Stimulated activated CD8-positive, alpha-beta memory T cell treated with anti-CD3 and anti-CD28 coated beads, Interleukin-12 subunit alpha, Interleukin-12 subunit beta, amount 100 ng/mL, for 24 hours (primary cell): Measurements from ENCODE around the gene KCNJ6.

ENCODE experiments used
- DNase-seq: peaks from one replicate; pipeline ENCODE4 v3.0.0-alpha.2; 2020; ENCODE audit errors: extremely low read depth

Gene KCNJ6

GRCh38 chr21:37865156-37865555, 51.1 kb downstream of the KCNJ6 start:
- DNase-seq: no peak

- DNase-seq: no peak
These were observed 52.4 kb downstream of the KCNJ6 start for GRCh38 chr21:37863842-37864241.

DNA sequence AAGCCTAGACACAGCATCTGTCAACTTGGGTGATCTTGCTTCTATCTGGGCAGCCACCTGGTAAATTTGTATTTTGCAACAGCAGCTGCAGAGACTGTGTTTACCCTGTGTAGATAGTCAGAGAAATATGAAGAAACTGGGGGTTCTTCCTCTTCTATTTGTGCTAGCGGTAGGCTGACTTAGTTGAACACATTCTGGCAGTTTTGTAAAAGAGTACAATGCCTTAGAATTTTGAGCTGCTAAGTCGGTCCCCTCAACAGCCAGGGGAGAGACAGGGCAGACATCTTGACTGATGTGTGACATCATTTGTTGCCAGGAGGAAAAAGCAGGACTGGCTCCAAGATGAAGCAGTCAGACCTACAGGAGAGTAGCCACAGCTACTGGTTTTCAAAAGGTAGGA, 53.7 kb downstream of the KCNJ6 start:
- DNase-seq: no peak

- DNase-seq: no peak
These were observed 54.7 kb downstream of the KCNJ6 start for GRCh38 chr21:37861561-37861960.

DNA sequence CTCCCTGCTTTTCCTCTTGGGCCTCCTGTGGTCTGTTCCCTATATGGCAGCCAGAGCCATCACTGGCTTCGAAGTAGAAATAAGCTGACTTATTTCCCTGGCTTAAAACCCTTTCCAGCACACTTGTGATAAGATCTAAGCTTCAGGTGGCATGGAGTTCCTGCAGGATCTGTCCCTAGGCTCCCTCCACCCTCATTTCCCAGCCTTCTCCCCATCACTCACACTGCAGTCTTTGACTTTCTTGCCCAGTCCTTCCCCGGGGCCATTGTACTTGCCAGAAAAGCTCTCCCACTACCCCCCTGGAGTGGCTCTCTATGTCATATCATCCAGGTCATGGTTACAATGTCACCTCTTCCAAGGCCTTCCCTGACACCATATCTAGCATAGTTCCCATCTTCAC, 55.8 kb downstream of the KCNJ6 start:
- DNase-seq: no peak

GRCh38 chr21:37855647-37856625, 60.3 kb downstream of the KCNJ6 start:
- no peak for DNase-seq

- DNase-seq: no peak
These were observed 61.0 kb downstream of the KCNJ6 start for GRCh38 chr21:37855271-37855646.

DNA sequence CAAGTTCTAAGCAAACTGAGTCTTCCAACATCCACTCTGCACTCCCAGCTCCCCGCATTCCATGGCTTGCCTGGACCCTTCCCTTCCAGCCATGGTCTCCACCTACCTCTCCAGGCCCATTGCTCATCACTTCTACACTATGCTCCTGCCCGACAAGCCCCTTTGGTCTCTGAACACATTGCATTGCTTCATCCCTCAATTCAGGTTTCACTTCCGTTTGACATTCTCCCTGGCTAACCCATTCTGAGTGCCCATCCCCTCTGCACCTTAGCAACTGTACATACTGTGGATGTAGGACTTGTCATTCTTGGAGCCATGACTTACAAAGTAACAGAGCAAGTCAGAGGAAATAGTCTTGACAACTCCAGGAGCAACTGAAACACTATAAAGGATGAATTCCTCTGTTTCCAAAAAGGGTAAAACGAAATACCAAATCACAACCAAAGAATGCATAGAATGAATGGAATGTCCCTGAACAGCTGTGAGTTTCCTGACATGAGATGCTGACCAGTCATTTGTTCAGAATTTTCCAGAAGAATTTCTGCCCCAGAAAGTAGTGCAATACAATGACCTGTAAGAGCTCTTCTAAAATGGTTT, 66.7 kb downstream of the KCNJ6 start:
- no peak for DNase-seq

DNA sequence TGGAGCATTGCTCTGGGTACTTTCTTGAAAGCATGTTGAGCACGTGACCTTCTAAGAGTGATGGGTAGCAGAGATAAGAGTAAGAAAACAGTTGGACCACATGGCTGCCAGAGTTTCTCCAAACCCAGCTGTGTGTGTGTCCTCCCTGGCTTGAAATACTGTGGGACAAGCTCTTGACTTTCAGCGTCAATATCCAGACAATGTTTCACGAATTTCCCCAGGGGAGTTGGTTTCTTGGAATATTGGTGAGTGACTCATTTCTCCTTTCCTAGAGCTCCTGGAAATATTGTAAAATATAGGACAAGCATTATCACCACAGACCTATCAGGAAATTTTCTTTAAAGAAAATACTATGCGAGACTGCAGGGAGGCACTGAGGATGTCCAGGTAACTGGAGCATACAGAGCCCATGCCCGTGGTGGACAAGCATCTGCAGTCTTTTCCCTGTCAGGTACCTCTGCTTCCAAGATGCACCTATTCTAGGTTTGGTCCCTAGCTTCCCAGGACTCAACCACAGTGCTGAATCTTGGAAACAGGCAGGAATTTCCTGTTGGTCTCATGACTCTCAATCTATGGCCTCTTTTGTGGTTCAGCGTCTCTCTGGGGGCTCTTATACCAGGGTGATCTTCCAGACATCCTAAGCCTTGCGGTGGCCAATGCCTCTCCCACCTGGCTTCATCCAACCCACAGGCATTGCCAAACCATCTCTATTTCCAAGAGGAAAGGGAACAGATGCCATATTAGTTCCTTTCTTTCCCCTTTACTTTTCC, 67.4 kb downstream of the KCNJ6 start:
- no peak for DNase-seq

- no peak for DNase-seq
These were observed 70.7 kb downstream of the KCNJ6 start for GRCh38 chr21:37845535-37845934.

DNA sequence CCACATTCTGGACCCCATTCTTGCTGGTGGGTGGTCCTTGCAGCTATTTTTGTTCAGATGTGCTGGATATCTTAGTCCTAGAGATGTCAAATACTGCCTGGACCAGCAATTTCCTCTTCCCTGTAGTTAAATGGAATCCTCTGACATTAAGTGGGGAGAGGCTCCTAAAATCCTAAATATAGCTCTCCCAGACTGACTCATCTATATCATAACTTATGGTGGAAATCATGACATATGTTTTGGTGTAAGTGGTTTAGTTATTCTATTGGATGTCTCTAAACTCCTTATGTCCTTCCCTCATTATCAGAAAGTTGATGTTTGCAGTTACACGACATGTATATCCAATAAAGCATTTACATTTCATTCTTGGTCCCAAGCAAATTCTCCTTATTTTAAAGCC, 73.1 kb downstream of the KCNJ6 start:
- no peak for DNase-seq

DNA sequence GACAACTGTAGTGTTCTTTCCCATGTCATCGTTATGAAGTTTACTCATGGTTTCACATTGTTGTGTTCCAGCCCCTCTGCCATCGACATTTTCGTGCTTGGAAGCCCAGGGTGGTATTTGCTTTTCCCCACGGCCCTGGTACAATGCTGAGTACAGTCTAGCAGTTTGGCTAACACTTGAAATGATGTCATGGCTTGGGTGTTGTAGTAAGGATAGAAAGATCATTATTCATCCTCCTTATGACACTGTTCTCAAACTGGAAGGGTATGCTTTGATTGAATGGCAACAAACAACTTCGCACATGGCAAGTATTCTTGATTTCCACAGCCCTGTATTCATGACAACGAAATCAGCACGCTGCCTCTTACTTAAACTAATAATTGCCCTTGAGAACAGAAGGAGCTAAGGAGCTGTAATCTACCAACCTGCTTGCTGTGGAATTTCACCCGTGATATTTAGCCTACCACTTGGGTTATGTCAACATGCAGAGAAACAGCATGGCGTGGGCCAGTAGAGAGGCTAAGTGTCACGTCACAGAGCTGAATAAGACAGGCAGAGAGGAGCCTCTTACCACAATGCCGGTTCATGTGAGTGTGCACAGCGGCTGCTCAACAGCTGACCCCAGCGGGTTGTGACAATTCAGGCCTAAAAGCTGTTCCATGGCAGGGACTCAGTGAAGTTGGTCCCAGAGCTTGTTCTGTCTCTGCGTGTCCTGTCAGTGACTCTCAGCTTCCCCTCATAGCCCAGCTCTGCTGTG, 73.9 kb downstream of the KCNJ6 start:
- DNase-seq: no peak

DNA sequence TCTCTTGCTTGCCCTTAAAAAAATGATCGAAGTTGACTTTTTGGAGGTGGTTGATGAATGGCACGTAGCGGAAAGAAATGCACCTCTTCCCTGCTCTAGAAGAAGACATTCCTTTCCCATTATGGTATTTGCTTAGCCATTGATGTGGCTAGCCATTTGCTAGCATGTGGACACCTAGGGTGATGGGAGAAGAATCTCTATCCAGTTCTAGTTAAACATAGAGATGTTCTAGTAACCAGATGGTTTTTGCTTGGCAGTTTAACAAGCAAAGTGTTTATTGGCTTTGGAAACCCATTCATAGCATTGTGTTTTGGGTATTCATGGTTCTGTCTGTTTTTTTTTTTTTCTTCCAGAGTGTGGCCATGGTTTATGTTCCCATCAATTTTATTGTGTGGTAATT, 78.9 kb downstream of the KCNJ6 start:
- no peak for DNase-seq

GRCh38 chr21:37835481-37835880, 80.8 kb downstream of the KCNJ6 start:
- no peak for DNase-seq

GRCh38 chr21:37833301-37833700, 83.0 kb downstream of the KCNJ6 start:
- no peak for DNase-seq

GRCh38 chr21:37829447-37829846, 86.8 kb downstream of the KCNJ6 start:
- DNase-seq: no peak

- no peak for DNase-seq
These were observed 87.3 kb downstream of the KCNJ6 start for GRCh38 chr21:37828991-37829390.

DNA sequence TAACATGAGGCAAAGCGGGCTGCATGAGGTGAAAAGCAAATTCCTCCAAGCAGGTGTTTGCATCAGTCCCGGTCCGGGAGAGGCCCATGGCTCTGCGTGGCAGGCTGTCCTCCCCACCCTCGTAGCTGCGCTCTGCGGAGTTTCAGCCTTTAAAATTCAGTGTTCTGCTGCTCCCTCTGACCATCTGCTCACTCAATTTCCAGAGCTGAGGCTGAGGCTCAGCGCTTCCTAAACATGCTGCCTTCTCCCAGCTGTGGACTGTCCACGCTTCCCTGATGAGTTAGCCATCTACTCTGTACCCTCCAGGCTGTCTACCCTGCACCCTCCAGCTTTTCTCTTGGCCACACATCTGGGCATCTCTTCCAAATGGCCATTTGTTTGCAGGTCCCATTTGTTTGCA, 87.7 kb downstream of the KCNJ6 start:
- DNase-seq: no peak

GRCh38 chr21:37827913-37828312, 88.3 kb downstream of the KCNJ6 start:
- DNase-seq: no peak

- no peak for DNase-seq
These were observed 94.3 kb downstream of the KCNJ6 start for GRCh38 chr21:37821786-37822450.

GRCh38 chr21:37821092-37821491, 95.2 kb downstream of the KCNJ6 start:
- DNase-seq: no peak
